HepG2 (cell line): ENCODE data around the gene AP2S1. TPM values are rescaled to one million over a fixed set of nuclear protein-coding genes. Genes with fewer than 3 reads are reported as not detected.
A peak's percentile ranks its signal among the peaks of the same experiment; 100 is the strongest.

Source experiments
- AKAP8 ChIP-seq: sonication (generic); formaldehyde crosslinking; IDR thresholded peaks from 2 replicates; pipeline ENCODE4 v1.5.1; 2020; ENCODE audit warnings: mild to moderate bottlenecking, missing genetic modification reagents
- ASH2L ChIP-seq: fragments of 300-600, 200-600 bp; sonication (generic); IDR thresholded peaks from 2 replicates; pipeline ENCODE4 v1.7.0; 2017; ENCODE audit warnings: low read depth, mild to moderate bottlenecking, moderate library complexity, mixed read lengths, low read length; ENCODE audit not compliant: insufficient read length
- CEBPG ChIP-seq: IDR thresholded peaks from 2 replicates; pipeline ENCODE4 v1.6.1; 2016
- HMGXB4 ChIP-seq, 2 experiments: sonication (generic) in 1 of 2; formaldehyde crosslinking in 1 of 2; IDR thresholded peaks; 2 replicates each; pipeline versions ENCODE4 v1.4.0 to v1.6.1; 2018 to 2020; ENCODE audit warnings: missing genetic modification reagents in 2 of 2, borderline replicate concordance in 1 of 2, low read depth in 1 of 2, mild to moderate bottlenecking in 1 of 2, missing biosample characterization in 1 of 2
- MATR3 ChIP-seq: sonication (generic); formaldehyde crosslinking; IDR thresholded peaks from 2 replicates; pipeline ENCODE4 v1.4.0; 2020; ENCODE audit warnings: missing genetic modification reagents
- MTF2 ChIP-seq: sonication (generic); formaldehyde crosslinking; IDR thresholded peaks from 2 replicates; pipeline ENCODE4 v1.5.0; 2020; ENCODE audit warnings: missing genetic modification reagents, borderline replicate concordance
- PAXIP1 ChIP-seq: sonication (generic); formaldehyde crosslinking; conservative IDR thresholded peaks from 2 replicates; pipeline ENCODE4 v1.4.0; 2020; ENCODE audit warnings: mild to moderate bottlenecking, missing genetic modification reagents, moderate library complexity
- RAD51 ChIP-seq: fragments of 450-650 bp; IDR thresholded peaks from 2 replicates; pipeline ENCODE4 v1.6.1; 2016; ENCODE audit warnings: borderline replicate concordance
- TAF15 ChIP-seq: fragments of 200-400 bp; formaldehyde crosslinking; IDR thresholded peaks from one replicate; pipeline ENCODE4 v1.6.1; 2018; ENCODE audit warnings: mild to moderate bottlenecking, low read depth, low read length; ENCODE audit not compliant: poor library complexity, severe bottlenecking
- ZBTB42 ChIP-seq: sonication (generic); formaldehyde crosslinking; IDR thresholded peaks from 2 replicates; pipeline ENCODE4 v1.5.0; 2020; ENCODE audit warnings: mild to moderate bottlenecking, missing genetic modification reagents
- ZFP37 ChIP-seq: sonication (generic); formaldehyde crosslinking; IDR thresholded peaks from 2 replicates; pipeline ENCODE4 v1.4.0; 2020; ENCODE audit warnings: missing genetic modification reagents, borderline replicate concordance
- ZNF17 ChIP-seq: sonication (generic); formaldehyde crosslinking; IDR thresholded peaks from 2 replicates; pipeline ENCODE4 v1.5.0; 2020; ENCODE audit warnings: mild to moderate bottlenecking, missing genetic modification reagents
- ZNF224 ChIP-seq: sonication (generic); formaldehyde crosslinking; IDR thresholded peaks from 2 replicates; pipeline ENCODE4 v1.5.0; 2020; ENCODE audit warnings: mild to moderate bottlenecking, missing genetic modification reagents
- ZNF24 ChIP-seq: fragments of 450-650 bp; IDR thresholded peaks from 2 replicates; pipeline ENCODE4 v1.6.1; 2017; ENCODE audit warnings: antibody characterized with exemption, mild to moderate bottlenecking
- ZNF33A ChIP-seq: sonication (generic); formaldehyde crosslinking; IDR thresholded peaks from 2 replicates; pipeline ENCODE4 v1.5.1; 2020; ENCODE audit warnings: missing genetic modification reagents, mild to moderate bottlenecking, moderate library complexity, borderline replicate concordance
- ZNF441 ChIP-seq: sonication (generic); formaldehyde crosslinking; IDR thresholded peaks from 2 replicates; pipeline ENCODE4 v1.7.0; 2021; ENCODE audit warnings: missing genetic modification reagents, borderline replicate concordance
- ZNF496 ChIP-seq: sonication (generic); formaldehyde crosslinking; IDR thresholded peaks from 2 replicates; pipeline ENCODE4 v1.8.1; 2023; ENCODE audit warnings: mild to moderate bottlenecking, moderate library complexity, missing genetic modification reagents; ENCODE audit not compliant: insufficient replicate concordance
- ZNF615 ChIP-seq: sonication (generic); formaldehyde crosslinking; IDR thresholded peaks from 2 replicates; pipeline ENCODE4 v1.5.0; 2020; ENCODE audit warnings: mild to moderate bottlenecking, missing genetic modification reagents, borderline replicate concordance
- ZNF713 ChIP-seq: sonication (generic); formaldehyde crosslinking; IDR thresholded peaks from 2 replicates; pipeline ENCODE4 v1.4.0; 2020; ENCODE audit warnings: mild to moderate bottlenecking, missing genetic modification reagents
- ZNF775 ChIP-seq: sonication (generic); formaldehyde crosslinking; IDR thresholded peaks from 2 replicates; pipeline ENCODE4 v1.4.0; 2020; ENCODE audit warnings: missing genetic modification reagents, mild to moderate bottlenecking, moderate library complexity, borderline replicate concordance
- ZNF781 ChIP-seq: sonication (generic); formaldehyde crosslinking; IDR thresholded peaks from 2 replicates; pipeline ENCODE4 v1.5.1; 2020; ENCODE audit warnings: borderline replicate concordance, mild to moderate bottlenecking, missing genetic modification reagents; ENCODE audit errors: not compliant biosample characterization
- ZSCAN9 ChIP-seq: IDR thresholded peaks from 2 replicates; pipeline ENCODE4 v1.6.1; 2016; ENCODE audit warnings: borderline replicate concordance
- polyA plus RNA-seq, 8 experiments: library from polyadenylated mRNA; depleted of rRNA in 3 of 8; stranded (reverse) in 7 of 8; unstranded in 1 of 8; fragments of >200 nt; fragmentation: Illumina TruSeq in 4 of 8; extraction: Trizol in 4 of 8; gene quantifications; 2 replicates each; pipeline versions ENCODE4 v1.2.1 to v1.2.3, GENCODE V29; 2011 to 2016; ENCODE audit warnings: low read depth in 4 of 8, missing spikeins in 1 of 8, mixed read lengths in 1 of 8; ENCODE audit not compliant: insufficient read depth in 1 of 8
- total RNA-seq, 5 experiments: library from RNA; depleted of rRNA; stranded (reverse); fragments of >200 nt; fragmentation: Illumina TruSeq; extraction: Trizol; gene quantifications; 2 replicates each; pipeline ENCODE4 v1.2.3, GENCODE V29; 2016; ENCODE audit warnings: low read depth in 1 of 5

AP2S1 gene
- total and polyA plus RNA-seq, 2 of the 13 experiments (the other 11 are each of a cell fraction or from before 2014, with no cell fraction given) = 45.2 to 86.1 TPM

GRCh38 chr19:46856062-46857022 is 5.7 kb upstream of the AP2S1 start (continued):
- no peak for TF ChIP-seq MATR3
- TF ChIP-seq ZNF24 = no peak
- no peak; the same call in 1 of the 2 replicates for TF ChIP-seq ZNF775 (CRISPR knock-in tag)
- 0 out of 2 replicates have a peak, but pooled peaks have one; percentile 28 for TF ChIP-seq ZNF224
- TF ChIP-seq ZNF615 (CRISPR knock-in tag) = no peak
- TF ChIP-seq ZNF33A = no peak
- no peak for TF ChIP-seq AKAP8 (CRISPR knock-in tag)
- TF ChIP-seq ZNF781 (CRISPR knock-in tag) = peak; percentile 79
- peak; percentile 59 to 82 for TF ChIP-seq HMGXB4 (CRISPR knock-in tag; IDR thresholded peaks at IDR 0.05; ENCODE audit: borderline replicate concordance in 1 of 2, low read depth in 1 of 2)
- TF ChIP-seq TAF15 = no peak
- no peak for TF ChIP-seq ZNF496 (CRISPR knock-in tag)
- TF ChIP-seq PAXIP1 (CRISPR knock-in tag) = peak; percentile 58; the same call in 1 of the 2 replicates
- TF ChIP-seq CEBPG (CRISPR knock-in tag) = peak; percentile 52; the same call in 1 of the 2 replicates
- TF ChIP-seq ZNF17 = no peak
- peak; percentile 76 for TF ChIP-seq ASH2L
- TF ChIP-seq ZSCAN9 (CRISPR knock-in tag) = peak; percentile 16; the same call in 1 of the 2 replicates
- TF ChIP-seq RAD51 = no peak
- TF ChIP-seq ZBTB42 (CRISPR knock-in tag) = no peak
- TF ChIP-seq ZNF713 (CRISPR knock-in tag) = no peak
- TF ChIP-seq ZNF441 (CRISPR knock-in tag) = no peak
- no peak; the same call in 1 of the 2 replicates for TF ChIP-seq ZFP37 (CRISPR knock-in tag)
- TF ChIP-seq MTF2 (CRISPR knock-in tag) = no peak
